Dedifferentiated amniotic fluid mesenchymal stem cell (primary cell): ENCODE results near the gene IFT27.

ENCODE experiments used
- DNase-seq: peaks from one replicate; pipeline ENCODE4 v3.0.0-alpha.2; 2016; ENCODE audit errors: extremely low spot score

IFT27 gene, protein sequence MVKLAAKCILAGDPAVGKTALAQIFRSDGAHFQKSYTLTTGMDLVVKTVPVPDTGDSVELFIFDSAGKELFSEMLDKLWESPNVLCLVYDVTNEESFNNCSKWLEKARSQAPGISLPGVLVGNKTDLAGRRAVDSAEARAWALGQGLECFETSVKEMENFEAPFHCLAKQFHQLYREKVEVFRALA

DNA sequence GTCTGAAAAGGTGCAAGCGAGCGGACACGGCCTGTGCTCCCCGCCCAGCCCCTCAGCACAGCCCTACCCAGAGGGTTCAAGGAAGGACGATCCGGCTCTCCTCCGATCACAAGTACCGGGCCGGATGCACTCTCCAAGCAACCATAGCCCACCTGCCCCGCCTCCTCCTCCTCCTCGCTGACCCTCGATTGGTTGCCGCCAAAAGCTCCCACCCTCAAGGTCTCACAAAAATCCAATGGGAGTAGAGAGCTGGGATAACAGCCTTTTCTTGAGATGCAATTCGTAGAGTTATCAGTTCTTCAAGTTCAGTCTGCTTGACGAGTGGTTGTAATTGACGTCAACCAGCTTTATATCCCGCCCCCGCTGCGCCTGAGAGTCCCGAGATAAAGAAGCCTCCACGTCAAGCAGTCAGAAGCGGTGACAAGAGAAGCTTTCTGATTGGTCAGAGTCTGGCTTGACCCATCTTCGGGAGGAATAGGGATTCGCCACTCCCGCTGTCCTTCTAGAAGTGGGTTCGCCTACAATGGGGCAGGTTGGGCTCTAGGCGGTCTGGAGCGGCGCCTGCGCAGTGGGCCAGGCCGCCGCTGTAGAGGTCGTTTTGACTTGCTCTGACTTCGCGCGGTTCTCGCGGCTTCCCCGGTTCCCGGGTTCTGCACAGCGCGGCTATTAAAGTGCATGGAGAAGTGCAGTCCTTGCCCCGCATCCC is at the start of gene IFT27:
Gene IFT27 (minus strand): TSS at position 156 of the 706 bp plus-strand sequence. CDS start 412 bp downstream, outside the sequence.
- DNase-seq, result peak; percentile 100

DNA sequence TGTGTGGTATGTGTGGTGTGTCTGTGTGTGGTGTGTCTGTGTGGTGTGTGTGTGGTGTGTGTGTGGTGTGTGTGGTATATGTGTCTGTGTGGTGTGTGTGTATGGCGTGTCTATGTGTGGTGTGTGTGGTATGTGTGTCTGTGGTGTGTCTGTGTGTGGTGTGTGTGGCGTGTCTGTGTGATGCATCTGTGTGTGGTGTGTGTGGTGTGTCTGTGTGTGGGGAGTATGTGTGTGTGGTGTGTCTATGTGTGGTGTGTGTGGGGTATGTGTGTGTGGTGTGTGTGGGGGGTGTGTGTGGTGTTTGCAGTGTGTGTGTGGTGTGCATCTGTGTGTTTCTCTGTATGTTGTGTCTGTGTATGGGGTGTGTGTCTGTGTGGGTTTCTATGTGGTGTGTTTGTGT is 48.7 kb upstream of the IFT27 start:
- no peak for DNase-seq

DNA sequence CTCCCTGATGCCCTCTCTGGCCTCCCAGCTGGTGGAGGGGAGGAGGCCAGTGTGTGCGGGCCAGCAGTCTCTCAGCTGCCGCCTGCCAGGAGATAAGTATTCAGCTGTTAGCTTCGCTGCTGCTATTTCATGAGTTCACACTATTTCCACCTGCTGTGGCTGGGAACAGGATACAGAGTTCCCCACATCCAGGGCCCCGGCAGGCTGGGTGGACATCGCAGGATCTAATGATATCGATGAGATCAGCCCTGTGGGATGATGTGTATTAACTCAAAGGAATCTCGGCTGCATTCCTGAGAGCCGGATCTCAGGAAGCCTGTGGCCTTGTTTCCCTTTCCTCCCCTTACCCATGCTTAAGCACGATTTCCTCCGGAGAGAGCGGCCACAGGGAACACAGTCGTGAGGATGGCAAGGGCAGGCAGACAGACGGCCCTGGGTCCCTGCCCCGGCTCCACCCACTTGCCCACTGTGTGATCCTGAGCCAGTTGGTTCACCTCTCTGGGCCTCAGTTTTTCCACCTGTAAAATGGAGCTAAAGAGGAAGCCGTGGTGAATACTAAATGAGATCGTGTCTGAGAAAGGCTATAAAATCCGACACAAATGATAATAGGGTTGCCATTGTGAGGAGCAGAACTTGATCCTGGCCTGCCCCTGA is 47.4 kb upstream of the IFT27 start:
- no peak for DNase-seq

DNA sequence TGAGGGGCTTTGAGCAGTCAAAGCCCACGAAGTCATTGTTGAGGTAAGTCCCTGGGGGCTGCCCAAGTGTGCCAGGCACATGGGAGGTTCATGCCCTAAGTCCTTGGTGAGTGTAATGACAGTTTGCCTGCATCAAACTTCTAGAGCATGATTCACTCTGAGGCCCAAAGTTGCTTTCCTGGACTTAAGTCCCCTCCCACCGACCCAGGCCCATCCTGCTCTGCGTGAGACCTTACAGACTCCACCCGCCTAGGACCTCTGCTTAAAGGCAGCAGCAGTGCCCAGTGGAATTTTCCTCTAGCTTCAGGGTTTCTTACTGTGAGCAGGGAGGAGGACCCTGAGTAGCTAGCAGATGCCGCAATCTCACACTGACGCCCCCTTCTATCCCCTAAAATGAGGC is 46.7 kb upstream of the IFT27 start:
- DNase-seq, result no peak

DNA sequence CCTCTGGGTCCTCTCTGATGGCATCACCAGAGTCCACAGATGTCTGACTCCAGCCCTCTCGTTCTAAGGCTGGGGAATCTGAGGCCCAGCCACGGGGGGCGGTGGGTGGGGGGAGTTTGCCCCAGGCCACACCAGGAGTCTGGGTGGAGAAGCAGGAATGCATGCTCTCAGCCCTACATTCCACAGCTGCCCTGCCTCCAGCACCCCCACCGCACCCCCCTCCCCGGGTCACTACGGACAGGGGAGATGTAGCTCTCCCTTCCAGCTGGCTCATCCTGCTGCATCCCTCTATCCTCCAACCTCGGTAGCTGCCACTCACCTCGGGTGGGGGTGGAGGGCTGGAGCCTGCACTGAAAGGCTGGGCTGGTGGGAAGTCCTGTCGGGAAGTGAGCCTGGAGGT is 43.2 kb upstream of the IFT27 start:
- DNase-seq, result no peak

DNA sequence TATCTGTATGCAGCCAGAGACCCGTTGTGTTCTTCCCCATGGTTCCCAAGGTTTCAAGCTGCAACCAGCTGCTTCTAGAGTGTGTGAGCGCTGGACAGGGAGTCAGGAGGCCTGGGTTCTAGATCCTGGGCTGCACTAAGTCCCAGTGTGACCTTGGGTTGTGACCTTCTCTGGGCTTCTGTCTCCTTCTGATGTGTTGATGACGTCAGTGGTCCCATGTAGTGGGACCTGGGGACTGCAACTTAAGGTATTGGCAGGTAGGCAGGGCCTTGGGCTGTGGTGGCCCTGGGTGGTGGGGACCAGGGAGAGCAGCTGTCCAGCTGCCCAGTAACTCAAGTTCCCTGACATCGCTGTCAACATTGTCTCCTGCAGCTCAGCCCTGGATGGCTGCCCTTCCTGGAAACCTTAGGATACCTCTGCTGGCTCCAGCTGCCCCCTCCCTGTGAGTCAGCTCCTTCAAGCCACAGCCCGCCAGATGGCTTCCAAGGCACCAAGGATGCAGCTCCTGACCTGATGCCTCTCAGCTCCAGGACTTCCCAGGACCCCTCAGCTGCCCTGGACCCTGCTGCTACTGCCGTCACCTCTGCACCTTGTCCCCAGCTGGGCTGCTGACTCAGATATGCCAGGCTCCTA is 42.2 kb upstream of the IFT27 start:
- no peak for DNase-seq

DNA sequence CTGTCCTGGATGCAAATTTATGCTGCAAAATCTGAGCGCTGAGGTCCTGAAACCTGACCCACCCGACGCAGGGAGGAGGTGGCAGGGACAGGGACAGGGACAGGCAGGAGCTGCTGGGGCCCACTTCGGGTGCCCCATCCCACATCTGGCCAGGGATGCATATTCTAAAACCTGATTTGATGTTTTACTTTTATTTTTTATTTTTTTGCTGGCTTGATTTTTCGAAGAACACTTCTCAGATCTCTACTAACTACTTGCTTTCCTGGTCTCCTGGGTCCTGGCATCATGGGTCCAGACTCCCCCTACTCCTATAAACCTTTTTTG is 41.6 kb upstream of the IFT27 start:
- no peak for DNase-seq

DNA sequence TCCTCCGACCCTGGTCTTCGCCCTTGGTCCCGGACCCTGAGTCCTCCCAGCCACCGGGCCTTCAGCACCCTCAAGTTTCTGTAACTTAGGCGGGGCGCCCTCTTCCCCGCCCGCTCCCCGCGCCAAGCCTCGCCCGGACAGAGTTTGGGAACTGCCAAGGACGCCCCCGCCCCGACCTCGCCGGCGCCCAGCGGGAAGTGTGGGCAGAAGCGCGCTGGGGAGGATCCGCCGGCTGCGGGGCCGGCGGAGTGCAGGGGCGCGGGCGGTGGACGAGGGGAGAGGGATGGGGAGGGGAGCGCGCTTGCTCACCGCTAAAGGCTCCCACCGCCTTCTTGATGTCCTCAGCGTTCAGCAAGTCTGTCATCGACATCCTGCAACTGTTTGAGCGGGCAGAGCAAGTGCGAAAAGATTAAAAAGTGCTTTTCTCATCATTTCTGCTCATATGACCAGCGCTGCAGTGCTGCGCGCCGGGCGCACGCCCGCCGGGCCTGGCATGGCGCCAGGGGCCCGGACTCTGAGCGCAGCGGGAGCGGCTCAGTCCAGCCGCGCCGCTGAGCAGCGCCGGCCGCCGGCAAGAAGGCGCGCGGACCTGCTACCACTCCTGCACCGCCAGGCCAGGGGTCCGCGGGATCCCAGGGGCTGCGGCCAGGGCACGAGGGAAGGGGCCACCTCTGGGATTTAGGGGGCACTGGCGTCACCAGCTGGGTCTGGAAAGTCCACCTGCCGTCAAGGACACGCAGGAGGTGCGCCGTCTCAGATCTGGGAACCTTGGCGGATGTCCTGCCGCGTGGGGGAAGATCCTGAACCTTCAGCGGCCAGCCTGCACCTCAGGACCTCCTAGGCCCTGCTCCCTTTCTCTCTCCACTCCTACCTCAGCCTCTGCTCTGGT is 41.0 kb upstream of the IFT27 start, which contains the start of gene PVALB:
Gene PVALB (minus strand): TSS at position 400 of the 889 bp plus-strand sequence. CDS start 30 bp downstream, at position 370.
- DNase-seq, result no peak

DNA sequence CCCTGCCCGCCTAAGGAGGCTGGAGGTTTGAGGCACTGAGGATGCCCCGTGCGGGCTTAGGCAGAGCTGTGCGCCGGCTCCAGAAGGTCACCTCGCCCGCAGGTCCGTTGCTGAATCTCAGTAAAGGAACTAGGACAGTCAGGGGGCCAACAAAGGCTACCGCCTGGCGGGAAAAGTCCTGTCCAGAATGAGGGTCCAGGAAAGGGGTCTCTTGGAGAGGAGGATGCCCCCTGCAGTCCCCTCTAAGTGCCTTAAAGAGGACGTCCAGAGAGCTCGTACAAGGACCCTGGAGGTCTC is 40.4 kb upstream of the IFT27 start:
- DNase-seq, result no peak

DNA sequence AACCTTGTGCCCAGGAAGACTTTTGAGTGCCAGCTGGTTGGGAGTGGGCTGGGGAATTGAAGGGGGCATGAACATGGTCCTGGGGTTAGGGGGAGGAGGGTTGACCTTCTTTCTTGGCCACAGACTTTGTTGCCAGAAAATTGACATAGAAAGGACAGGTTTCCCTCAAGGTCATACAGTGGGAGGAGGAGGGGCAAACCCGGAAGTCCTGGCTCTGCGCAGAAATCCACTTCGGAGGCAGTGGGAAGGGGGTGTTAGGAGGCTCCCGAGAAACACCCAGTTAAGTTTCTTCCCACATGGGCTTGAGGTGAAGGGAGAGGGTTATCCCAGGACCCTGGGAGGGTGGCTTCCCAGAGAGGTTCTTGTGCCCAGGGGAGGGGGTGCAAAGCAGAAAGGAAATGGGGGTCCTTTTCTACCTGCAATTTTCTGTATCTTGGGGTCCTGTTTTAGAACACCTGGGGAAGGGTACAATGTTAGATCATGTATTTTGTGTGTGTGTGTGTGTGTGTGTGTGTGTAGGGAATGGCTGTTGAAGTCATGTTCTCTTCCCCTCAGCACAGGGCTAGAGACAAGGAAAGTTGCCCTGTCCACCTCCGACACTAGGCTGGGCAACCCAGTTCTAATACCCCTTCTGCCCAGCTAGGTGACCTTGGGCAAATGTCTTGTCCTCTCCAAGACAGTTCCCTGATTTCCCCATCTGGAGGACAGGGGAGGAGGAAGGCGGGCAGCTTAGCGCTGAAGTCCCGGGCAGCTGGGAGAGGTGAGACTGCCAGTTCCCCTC is 39.8 kb upstream of the IFT27 start:
- DNase-seq, result no peak

DNA sequence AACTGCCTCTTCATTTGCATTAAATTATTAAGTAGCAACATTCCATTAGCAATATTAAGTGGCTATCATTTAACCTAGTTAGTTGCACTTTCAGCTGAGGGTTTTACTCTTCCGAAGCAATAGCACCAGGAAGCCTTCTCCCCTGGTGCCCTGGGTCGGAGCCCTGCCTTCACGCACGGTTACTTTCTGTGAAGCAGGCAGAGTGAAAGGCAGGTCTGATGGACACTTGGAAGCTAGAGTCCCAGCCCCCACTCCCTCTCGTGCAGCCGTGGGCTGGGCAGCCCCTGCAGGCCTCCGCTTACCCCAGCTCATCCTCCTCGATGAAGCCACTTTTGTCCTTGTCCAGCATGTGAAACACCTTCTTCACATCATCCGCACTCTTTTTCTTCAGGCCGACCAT is 38.9 kb upstream of the IFT27 start:
- DNase-seq, result no peak

DNA sequence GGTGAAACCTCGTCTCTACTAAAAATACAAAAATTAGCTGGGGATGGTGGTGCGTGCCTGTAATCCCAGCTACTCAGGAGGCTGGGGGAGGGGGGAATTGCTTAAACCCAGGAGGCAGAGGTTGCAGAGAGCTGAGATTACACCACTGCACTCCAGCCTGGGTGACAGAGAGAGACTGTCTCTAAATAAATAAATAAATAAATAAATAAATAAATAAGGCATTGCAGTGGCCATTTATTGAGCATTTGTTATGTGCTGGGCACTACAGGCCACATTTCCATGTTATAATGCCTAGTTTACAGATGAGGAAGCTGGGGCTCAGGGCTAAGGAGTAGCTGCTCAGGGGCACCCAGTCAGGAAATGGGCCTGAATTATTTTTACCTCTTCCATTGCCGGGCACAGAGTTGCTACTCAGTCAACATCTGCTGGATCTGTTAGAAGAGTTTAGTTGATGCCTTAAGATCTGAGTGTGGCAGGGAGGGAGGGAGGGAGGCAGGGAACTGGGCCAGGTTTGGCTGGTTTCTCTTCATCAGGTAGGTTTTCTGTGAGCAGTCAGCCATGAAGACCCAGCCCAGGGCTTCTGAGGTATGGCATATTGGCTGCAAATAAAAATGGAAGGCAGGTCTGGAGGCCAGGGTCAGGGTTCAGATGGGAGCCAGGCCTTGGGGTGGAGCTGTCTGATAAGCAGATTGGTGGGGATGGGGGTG is 35.3 kb upstream of the IFT27 start:
- DNase-seq, result no peak

DNA sequence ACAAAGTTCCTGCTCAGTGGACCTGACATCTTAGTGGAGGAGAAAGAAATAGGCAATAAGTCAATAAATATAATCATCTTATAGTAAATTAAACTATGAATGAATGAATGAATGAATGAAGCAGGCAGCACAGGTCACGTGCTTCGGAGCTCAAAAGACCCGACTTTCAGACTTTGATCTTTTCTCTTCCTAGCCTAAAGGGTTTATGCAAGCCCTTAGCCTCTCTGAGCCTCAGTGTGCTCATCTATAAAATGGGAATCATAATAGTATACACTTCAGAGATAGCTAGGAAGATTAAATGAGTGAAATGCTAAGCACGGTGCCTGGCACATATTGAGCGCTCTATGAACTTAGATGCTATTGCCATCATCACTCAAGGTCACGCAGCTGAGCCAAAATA is 33.4 kb upstream of the IFT27 start:
- no peak for DNase-seq

DNA sequence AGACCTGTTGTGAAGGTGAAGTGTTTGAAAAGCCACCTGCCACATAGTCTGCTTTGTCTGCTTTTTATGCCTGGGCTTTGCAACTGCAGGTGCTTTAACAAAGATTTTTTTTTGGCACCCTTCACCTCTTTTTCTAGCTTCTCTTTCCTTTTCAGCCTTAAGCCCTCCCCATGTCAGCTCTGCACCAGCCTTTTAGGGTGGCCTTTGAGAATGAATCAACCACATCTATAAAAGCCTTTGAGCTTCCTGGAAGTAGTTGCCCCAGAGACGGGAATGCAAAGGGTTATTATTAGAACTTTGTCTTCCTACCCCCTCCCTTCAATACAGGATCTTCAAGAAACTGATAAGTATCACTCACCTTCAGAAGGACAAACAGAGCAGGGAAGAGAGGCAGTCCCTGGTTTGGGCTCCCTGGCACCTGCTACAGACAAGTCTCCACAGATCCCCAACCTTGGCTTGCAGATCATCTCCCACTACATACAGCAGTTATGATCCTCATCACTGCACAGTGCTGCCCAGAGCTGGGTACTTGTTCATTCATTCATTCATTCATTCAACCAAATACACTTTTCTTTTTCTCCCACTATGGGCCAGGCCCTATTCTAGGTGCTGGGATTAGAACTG is 32.9 kb upstream of the IFT27 start:
- no peak for DNase-seq

DNA sequence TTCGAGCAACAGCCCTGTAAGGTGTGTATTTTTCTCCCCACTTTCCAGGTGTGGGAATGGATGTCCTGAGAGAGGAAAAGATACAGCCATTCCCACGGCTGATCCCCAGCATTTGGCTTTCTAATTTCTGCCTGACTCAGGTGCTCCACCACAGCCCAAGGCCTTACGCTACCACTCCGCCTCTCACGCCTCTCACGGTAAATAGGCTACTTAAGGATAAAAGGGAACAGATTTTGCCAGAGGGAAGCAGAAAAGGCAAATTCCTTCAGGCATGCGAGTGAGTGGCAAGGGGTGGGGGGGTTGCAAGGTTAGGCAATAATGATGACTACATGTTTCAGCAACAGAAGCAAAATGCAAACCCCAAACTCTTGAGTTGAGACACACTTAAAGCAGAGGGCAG is 31.7 kb upstream of the IFT27 start:
- no peak for DNase-seq

DNA sequence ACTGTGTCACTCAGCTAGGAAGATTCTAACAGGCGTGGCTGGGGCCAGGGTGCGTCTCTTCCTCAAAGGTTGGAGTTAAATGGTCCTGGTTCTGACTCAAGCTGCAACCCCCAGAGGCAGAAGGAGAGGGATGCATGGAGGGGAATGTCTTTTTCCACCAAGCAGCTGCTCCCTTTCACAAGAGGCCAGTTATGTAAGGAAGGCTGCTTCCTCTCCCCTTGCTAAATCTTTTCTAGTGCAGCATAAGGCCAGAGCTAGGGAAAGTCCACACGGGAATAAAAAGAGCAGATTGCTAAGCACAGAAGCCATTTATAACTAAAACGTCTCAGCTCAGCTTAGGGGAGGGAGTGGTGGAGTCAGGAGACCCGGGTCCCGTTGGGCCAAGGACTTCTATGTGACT is 30.9 kb upstream of the IFT27 start:
- DNase-seq, result no peak

DNA sequence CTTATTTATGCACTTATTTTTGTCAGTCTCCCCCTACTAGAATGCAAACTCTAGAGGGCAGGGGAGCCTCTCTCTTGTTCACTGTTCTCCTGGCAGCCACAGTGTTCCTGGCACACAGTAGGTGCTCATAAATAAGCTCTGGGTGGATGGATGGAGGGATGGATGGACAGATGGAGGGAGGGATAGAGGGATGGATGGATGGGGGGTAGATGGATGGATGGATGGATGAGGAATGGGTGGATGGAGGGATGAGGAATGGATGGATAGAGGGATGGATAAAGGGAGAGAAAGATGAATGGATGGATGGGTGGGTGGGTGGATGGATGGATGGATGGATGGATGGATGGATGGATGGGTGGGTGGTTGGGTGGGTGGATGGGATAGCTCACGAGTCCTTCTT is 27.4 kb upstream of the IFT27 start:
- no peak for DNase-seq

DNA sequence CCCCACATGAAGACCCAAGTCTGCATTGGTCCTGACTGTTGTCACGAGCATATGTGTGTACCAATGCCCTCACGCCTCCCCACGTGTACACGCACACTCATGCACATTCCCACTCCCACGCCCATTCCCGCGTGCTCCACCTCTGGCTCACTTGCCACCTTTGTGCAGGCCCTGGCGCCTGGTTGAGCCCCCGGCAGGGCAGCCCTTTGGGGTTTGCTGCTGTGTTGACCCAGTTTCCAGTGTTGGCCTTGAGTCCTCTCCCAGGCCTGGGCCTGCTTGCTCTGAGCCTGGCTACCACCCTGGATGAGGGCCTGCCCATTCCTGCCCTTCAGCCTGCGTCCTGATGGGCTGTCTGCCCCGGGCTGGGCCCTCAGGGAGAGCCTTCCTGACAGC is 22.8 kb upstream of the IFT27 start:
- no peak for DNase-seq

DNA sequence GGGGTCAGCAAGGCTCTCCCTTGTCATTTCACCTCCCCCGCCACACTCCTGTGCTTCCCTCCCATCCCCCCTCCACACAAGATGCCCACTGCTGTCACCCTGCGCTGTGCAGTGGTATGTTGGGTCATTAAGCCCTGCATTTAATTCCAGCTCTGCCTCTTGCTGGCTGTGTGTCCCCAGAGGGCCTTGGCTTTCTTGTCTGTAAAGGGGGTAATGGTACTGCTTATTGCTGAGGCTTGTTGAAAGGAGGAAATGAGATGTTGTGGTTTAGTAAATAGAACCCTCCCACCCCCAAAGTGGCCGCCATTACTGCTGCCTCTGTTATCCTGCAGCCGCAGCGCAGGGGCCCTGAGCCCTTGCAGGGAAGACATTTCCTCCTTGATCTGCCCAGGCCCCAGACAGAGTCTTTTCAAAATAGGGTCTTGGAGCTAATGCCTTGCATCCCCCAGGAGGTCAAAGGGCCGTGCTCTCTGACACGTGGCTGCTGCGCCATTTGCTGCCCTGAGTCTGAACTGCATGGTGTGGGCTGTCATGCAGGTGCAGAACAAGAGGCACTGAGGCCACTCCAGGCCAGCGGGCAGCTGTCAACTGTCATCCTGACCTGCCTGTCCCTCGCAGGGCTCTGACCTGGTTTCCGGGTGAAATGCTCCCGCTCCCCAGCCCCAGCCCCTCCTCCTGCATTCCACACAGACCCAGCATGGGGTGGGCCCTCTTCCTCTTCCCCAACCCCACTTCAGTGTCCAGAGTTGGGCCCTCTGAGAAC is 22.2 kb upstream of the IFT27 start:
- no peak for DNase-seq
